ENCODE measurements around the gene CETN2. TPM values are rescaled to one million over a fixed set of nuclear protein-coding genes. Genes with fewer than 3 reads are reported as not detected.

CETN2 gene
- total and polyA plus RNA-seq, 12 donors = 26.8 to 170 (median 34.3) TPM

- H3K27ac ChIP-seq = no peak overlapping the region
- intact Hi-C loops (cut with DNase I) = no loop called here
- TF ChIP-seq, protein P1, sequence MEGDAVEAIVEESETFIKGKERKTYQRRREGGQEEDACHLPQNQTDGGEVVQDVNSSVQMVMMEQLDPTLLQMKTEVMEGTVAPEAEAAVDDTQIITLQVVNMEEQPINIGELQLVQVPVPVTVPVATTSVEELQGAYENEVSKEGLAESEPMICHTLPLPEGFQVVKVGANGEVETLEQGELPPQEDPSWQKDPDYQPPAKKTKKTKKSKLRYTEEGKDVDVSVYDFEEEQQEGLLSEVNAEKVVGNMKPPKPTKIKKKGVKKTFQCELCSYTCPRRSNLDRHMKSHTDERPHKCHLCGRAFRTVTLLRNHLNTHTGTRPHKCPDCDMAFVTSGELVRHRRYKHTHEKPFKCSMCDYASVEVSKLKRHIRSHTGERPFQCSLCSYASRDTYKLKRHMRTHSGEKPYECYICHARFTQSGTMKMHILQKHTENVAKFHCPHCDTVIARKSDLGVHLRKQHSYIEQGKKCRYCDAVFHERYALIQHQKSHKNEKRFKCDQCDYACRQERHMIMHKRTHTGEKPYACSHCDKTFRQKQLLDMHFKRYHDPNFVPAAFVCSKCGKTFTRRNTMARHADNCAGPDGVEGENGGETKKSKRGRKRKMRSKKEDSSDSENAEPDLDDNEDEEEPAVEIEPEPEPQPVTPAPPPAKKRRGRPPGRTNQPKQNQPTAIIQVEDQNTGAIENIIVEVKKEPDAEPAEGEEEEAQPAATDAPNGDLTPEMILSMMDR (IDR thresholded peaks at IDR 0.05) = no peak
- TF ChIP-seq POLR2A (IDR thresholded peaks at IDR 0.05) = no peak
- H3K9me3 ChIP-seq (replicated peaks in 1 of 3) = no peaks in the 10 kb centered on the region
- H3K27me3 ChIP-seq = no peaks in the 10 kb centered on the region
- no peak overlapping the region for H3K4me3 ChIP-seq
- no peaks in the 10 kb centered on the region for H3K4me1 ChIP-seq (replicated peaks in 1 of 2)
- DNase-seq = no peak
- 54 to 85% (median 61%) methylated on average over 6 of the region's 6 CpGs for WGBS, 4 donors
- H3K36me3 ChIP-seq (replicated peaks in 1 of 2) = no peaks in the 10 kb centered on the region
Observed at GRCh38 chrX:152823657-152824056, 6.9 kb downstream of the CETN2 start.

DNA sequence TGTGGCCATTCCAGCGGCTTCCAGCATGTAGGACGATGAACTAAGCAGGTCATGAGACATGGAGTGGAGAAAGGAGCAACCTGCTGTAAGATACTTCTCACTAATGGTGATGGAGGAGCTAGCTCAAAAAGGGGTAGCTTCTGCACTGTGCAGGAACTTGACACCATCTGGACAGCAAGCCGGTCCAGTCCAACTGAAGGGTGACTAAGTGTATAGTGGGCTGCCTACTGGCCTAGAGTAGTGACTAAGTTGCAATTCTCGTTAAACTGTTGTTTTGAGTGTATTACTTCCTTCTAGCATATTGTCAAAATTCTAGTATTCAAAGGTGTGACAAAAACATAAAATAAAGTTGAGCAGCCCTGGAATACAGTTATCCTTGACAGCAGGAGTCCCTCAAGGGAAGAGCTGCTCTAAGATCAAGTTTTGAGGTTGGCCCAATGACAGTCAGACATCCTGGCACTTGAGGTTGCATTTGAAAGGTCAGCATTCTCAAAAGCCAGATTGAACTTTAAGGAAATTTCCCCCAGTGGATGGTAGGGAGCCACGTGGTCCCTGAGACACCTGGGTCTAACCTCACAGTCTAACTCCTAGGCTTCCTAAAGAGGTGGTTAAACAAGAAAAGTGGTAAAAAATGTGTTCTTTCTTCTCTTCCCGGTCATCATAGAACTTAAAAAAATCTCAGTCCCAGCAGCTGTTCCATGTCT is 8.0 kb downstream of the CETN2 start:
- Histone ChIP-seq H3K36me3 (replicated peaks in 1 of 2) (no peaks in the 10 kb centered on the region), H3K9me3 (replicated peaks in 1 of 3) (no peaks in the 10 kb centered on the region), H3K4me3 (no peak overlapping the region), H3K4me1 (replicated peaks in 1 of 2) (no peaks in the 10 kb centered on the region), H3K27me3 (no peaks in the 10 kb centered on the region), H3K27ac (no peak overlapping the region)
- WGBS, 4 donors = 55 to 69% (median 64%) methylated on average over 4 to 6 of the region's 6 CpGs
- intact Hi-C loops (cut with DNase I) = no loop called here
- no peak for DNase-seq
- TF ChIP-seq POLR2A (IDR thresholded peaks at IDR 0.05) = no peak
- TF ChIP-seq, protein P1 (IDR thresholded peaks at IDR 0.05) = no peak

DNA sequence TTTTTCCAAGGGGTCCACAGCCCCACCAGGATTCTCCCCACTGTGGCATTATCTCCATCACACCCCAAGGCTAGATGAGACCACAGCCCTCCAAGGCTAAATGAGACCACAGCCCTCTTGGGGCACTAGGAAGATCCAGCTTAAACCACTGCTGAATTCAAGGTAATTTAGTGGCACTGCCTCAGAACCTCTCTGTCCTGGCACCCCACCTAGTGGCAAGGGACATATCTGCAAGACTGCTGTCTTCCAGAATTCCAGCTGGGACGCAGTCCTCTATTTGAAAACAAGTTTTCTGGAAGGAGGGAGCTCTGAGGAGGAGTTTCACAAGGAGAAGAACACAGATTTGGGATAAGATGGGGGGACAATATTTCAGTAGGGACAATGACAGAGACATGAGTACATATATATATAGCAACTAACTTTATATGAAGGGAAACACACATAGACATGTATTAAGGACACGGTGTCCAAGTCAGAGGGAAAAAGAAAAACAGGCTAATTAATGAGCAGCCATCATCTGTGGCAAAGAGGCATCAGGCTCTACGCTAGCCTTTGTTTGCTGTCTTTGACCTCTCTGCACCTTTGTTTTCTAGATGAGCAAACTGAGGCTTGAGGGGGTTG is 9.3 kb downstream of the CETN2 start:
- 41 to 55% (median 42%) methylated on average over 3 of the region's 3 CpGs for WGBS, 4 donors
- Histone ChIP-seq H3K9me3 (replicated peaks in 1 of 3) (no peaks in the 10 kb centered on the region), H3K27me3 (no peaks in the 10 kb centered on the region), H3K4me1 (replicated peaks in 1 of 2) (no peaks in the 10 kb centered on the region), H3K36me3 (replicated peaks in 1 of 2) (no peaks in the 10 kb centered on the region), H3K27ac (no peak overlapping the region), H3K4me3 (no peak overlapping the region)
- TF ChIP-seq POLR2A (IDR thresholded peaks at IDR 0.05) = no peak
- TF ChIP-seq, protein P1 (IDR thresholded peaks at IDR 0.05) = peak; percentile 33 to 60 (median 44)
- intact Hi-C loops (cut with DNase I) = no loop called here
- peak in 6 of 7 donors; percentile 30 to 65 (median 56) for DNase-seq

DNA sequence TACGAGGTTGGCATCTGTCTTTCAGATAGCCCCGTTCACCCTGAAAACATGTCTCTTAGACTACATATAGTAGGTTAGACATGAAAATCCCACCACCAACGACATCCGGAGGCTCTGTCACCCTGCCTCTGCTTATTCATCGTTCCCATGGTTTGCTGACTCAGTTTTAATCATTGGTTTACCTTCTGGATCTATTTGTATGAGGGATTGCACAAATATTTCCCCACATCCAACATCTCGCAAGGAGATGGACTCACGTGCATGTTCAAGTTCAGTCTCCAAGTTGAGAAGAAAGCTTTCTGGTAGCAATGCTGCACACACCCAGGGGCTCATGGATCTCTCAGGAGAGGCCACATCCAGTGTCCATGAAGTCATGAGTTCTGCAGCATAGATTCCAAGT is 10.8 kb downstream of the CETN2 start:
- DNase-seq = no peak
- TF ChIP-seq POLR2A (IDR thresholded peaks at IDR 0.05) = no peak
- H3K4me1 ChIP-seq (replicated peaks in 1 of 2) = no peaks in the 10 kb centered on the region
- no peaks in the 10 kb centered on the region for H3K27me3 ChIP-seq
- H3K4me3 ChIP-seq = no peak overlapping the region
- H3K27ac ChIP-seq = no peak overlapping the region
- H3K9me3 ChIP-seq (replicated peaks in 1 of 3) = no peaks in the 10 kb centered on the region
- no peaks in the 10 kb centered on the region for H3K36me3 ChIP-seq (replicated peaks in 1 of 2)
- 67 to 84% (median 75%) methylated on average over 5 to 7 of the region's 7 CpGs for WGBS, 4 donors
- intact Hi-C loops (cut with DNase I) = no loop called here

Measured in adrenal gland (tissue), 12 donors.